ENCODE data around the gene SULT6B1.

- TF ChIP-seq CTCF (IDR thresholded peaks at IDR 0.05) (no peak), ZFX (IDR thresholded peaks at IDR 0.05; ENCODE audit: borderline replicate concordance) (no peak)
Observed at GRCh38 chr2:37142546-37142945, 45.9 kb downstream of the SULT6B1 start.

All from 22Rv1 (cell line).